Lower lobe of right lung (tissue), 2 donors: ENCODE results near the gene GRIA3. TPM values are rescaled to one million over a fixed set of nuclear protein-coding genes. Genes with fewer than 3 reads are reported as not detected.
A peak's percentile ranks its signal among the peaks of the same experiment; 100 is the strongest.

Source experiments
- ATAC-seq, 2 donors: fragments of 200-7000 bp; cut with Tn5 transposase; one replicate each; pipeline ENCODE4 v1.9.1; 2020 to 2022; ENCODE audit warnings: mild to moderate bottlenecking in 2 of 2, moderate library complexity in 2 of 2
- DNase-seq: peaks from one replicate; pipeline ENCODE4 v3.0.0-alpha.2; 2020
- H3K27ac ChIP-seq: fragments of 200-600 bp; one replicate; pipeline ENCODE4 v1.8.0; 2022
- H3K27me3 ChIP-seq: fragments of 200-600 bp; one replicate; pipeline ENCODE4 v1.8.0; 2022; ENCODE audit warnings: low read depth
- H3K36me3 ChIP-seq: fragments of 200-600 bp; one replicate; pipeline ENCODE4 v1.8.0; 2022; ENCODE audit warnings: mild to moderate bottlenecking
- H3K4me1 ChIP-seq: fragments of 200-600 bp; one replicate; pipeline ENCODE4 v1.8.0; 2022
- H3K4me3 ChIP-seq: fragments of 200-600 bp; one replicate; pipeline ENCODE4 v1.8.0; 2022; ENCODE audit warnings: mild to moderate bottlenecking
- H3K9me3 ChIP-seq: fragments of 200-600 bp; one replicate; pipeline ENCODE4 v1.8.0; 2022
- CTCF ChIP-seq: fragments of 200-600 bp; IDR thresholded peaks from one replicate; pipeline ENCODE4 v1.8.0; 2022; ENCODE audit warnings: antibody characterized with exemption, mild to moderate bottlenecking
- intact Hi-C: fragments of 100-400 bp; cut with DNase I; formaldehyde crosslinking; loops from one replicate; pipeline ENCODE4 v1.11.0; 2022
- total RNA-seq: library from RNA; stranded (reverse); fragmentation: NEBNext Ultra II Directional; extraction: Animal tissue kit (Norgen Biotek cat#: 25700); gene quantifications from one replicate; pipeline ENCODE4 v1.2.1, GENCODE V29; 2021
- donor health status: DM: no; HTN: yes; CAD: no; lungs with severe emphysema.

The GRIA3 gene
- total RNA-seq, 1 donor from 2014 or later, result 0.47 TPM

- intact Hi-C loops, result no loop called here
- TF ChIP-seq CTCF, result no peak
- no peaks in the 10 kb centered on the region for H3K36me3 ChIP-seq
- H3K4me1 ChIP-seq, result no peaks in the 10 kb centered on the region
- no peaks in the 10 kb centered on the region for H3K27me3 ChIP-seq
- H3K27ac ChIP-seq, result no peak overlapping the region
- no peak for DNase-seq
- ATAC-seq, result no peak
- no peak overlapping the region for H3K4me3 ChIP-seq
- no peaks in the 10 kb centered on the region for H3K9me3 ChIP-seq
Observed at GRCh38 chrX:123308658-123309057, 124.6 kb downstream of the GRIA3 start.

DNA sequence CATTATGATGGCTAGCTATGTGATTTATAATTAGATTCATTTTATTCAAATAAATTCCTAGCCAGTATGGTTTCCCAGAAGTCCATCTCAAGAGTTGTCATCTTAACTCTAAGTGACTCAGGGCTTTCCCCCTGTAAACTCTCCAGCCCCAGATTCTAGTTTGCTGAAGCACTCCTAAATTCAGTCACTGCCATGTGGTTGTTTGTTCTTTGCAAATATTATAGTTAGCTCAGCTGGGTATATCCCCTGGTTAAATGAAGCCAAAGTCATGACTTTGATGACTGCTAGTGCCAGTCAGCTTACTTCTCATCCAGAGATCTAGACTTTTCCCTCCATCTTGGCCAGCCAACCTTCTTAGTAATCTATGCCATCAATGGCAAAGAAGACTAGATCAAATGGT lies 126.0 kb downstream of the GRIA3 start:
- no peak for TF ChIP-seq CTCF
- no peaks in the 10 kb centered on the region for H3K36me3 ChIP-seq
- no peak overlapping the region for H3K4me3 ChIP-seq
- H3K4me1 ChIP-seq, result no peaks in the 10 kb centered on the region
- ATAC-seq, result peak; percentile 48 to 87
- no peak overlapping the region for H3K27ac ChIP-seq
- H3K9me3 ChIP-seq, result no peaks in the 10 kb centered on the region
- intact Hi-C loops, result no loop called here
- DNase-seq, result no peak
- no peaks in the 10 kb centered on the region for H3K27me3 ChIP-seq

GRCh38 chrX:123311486-123311885 lies 127.4 kb downstream of the GRIA3 start:
- Histone ChIP-seq H3K4me1 (no peaks in the 10 kb centered on the region), H3K36me3 (no peaks in the 10 kb centered on the region), H3K4me3 (no peak overlapping the region), H3K9me3 (no peaks in the 10 kb centered on the region), H3K27ac (no peak overlapping the region), H3K27me3 (no peaks in the 10 kb centered on the region)
- intact Hi-C loops, result no loop called here
- ATAC-seq (no peak), DNase-seq (no peak)
- no peak for TF ChIP-seq CTCF

DNA sequence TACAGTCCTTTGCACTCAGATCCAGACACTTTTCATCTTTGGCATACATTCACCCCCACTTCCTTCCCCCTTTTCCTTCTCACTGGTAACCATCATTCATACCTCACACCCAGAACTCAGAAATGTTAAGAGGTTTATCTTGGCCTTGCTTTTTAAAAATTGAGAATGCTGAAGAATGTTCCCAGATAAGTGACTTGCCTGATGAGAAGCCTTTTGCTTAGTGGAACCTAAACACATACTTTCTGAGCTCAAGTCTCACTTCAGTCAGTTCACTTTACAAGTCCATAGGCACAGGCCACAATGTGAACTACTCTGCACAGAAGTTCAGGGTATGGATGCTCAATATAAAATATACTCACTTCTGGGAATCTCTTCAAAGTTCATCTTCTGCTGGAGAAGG lies 129.4 kb downstream of the GRIA3 start:
- no peaks in the 10 kb centered on the region for H3K36me3 ChIP-seq
- no peak for TF ChIP-seq CTCF
- no peak overlapping the region for H3K27ac ChIP-seq
- DNase-seq (no peak), ATAC-seq (peak in 1 of 2 donors; percentile 68)
- no peak overlapping the region for H3K4me3 ChIP-seq
- no peaks in the 10 kb centered on the region for H3K9me3 ChIP-seq
- no peaks in the 10 kb centered on the region for H3K27me3 ChIP-seq
- no peaks in the 10 kb centered on the region for H3K4me1 ChIP-seq
- intact Hi-C loops, result no loop called here

DNA sequence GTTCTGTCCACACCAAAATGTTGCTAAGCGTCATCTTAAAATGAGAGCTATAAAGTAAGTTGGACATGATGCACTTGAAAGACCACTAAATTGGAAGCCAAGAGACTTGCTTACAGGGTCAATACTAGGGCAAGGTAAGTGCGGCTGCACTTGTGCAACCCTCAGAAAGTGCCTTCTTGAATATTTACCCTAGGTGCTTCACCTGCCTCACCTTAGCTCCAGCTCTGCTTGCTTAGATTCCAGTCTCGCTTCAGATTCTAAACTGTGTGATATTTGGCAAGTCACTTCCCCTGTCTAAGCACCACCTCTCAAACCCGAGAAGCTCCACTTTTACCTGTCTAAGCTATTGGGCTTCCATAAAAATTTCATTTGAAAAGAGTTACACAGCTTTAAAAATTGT lies 136.5 kb downstream of the GRIA3 start:
- intact Hi-C loops, result no loop called here
- H3K27me3 ChIP-seq, result no peaks in the 10 kb centered on the region
- DNase-seq (no peak), ATAC-seq (peak in 1 of 2 donors; percentile 71)
- H3K27ac ChIP-seq, result no peak overlapping the region
- no peaks in the 10 kb centered on the region for H3K36me3 ChIP-seq
- no peak for TF ChIP-seq CTCF
- H3K4me3 ChIP-seq, result no peak overlapping the region
- H3K4me1 ChIP-seq, result no peaks in the 10 kb centered on the region
- H3K9me3 ChIP-seq, result no peaks in the 10 kb centered on the region

DNA sequence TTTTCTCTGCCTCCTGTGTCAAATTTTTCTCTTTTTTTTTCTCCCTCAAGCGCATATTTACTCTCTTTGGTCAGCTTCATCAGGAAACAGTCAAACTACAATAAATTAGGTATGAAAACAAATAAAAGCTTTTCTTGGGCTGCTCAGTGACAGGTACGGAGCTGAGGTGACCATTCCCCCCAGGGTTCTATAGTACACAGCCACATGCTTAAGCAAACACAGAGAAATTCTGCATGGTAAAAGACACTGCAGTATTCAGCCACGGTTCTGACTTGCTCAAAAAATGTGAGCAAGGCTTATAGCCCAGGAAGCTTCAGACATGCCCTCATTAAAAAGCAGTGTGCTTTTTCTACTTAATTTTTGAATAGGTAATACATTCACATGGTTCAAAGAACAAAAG lies 138.5 kb downstream of the GRIA3 start:
- no peak for ATAC-seq
- Histone ChIP-seq H3K27me3 (no peaks in the 10 kb centered on the region), H3K36me3 (no peaks in the 10 kb centered on the region), H3K4me1 (no peaks in the 10 kb centered on the region), H3K27ac (no peak overlapping the region), H3K4me3 (no peak overlapping the region), H3K9me3 (no peaks in the 10 kb centered on the region)
- intact Hi-C loops, result no loop called here
- TF ChIP-seq CTCF, result no peak
- DNase-seq, result no peak
